ENCODE data around the gene GDNF. TPM values are rescaled to one million over a fixed set of nuclear protein-coding genes. Genes with fewer than 3 reads are reported as not detected.

GDNF gene
- total RNA-seq, 1 donor from 2014 or later, result not detected

GRCh38 chr5:37772255-37772654 lies 67.6 kb downstream of the GDNF start:
- peaks cover 4% of the 10 kb centered on the region for H3K27me3 Mint-ChIP-seq
- H3K4me1 Mint-ChIP-seq, result no peaks in the 10 kb centered on the region
- DNase-seq (no peak), ATAC-seq (ENCODE audit: low read depth) (no peak)
- no peaks in the 10 kb centered on the region for H3K36me3 Mint-ChIP-seq (ENCODE audit: low read depth)
- no peak overlapping the region for H3K4me3 Mint-ChIP-seq
- H3K9me3 Mint-ChIP-seq, result peaks cover 5% of the 10 kb centered on the region
- ChIA-PET CTCF (no interaction called here), POLR2A (no interaction called here)
- no peak for TF ChIP-seq CTCF (IDR thresholded peaks at IDR 0.05)
- no peak overlapping the region for H3K27ac Mint-ChIP-seq
- intact Hi-C loops (cut with micrococcal nuclease), result no loop called here

GRCh38 chr5:37771731-37772130 lies 68.1 kb downstream of the GDNF start:
- TF ChIP-seq CTCF (IDR thresholded peaks at IDR 0.05), result no peak
- Mint-ChIP-seq H3K4me3 (no peak overlapping the region), H3K27ac (no peak overlapping the region), H3K4me1 (no peaks in the 10 kb centered on the region), H3K9me3 (peaks cover 5% of the 10 kb centered on the region), H3K36me3 (ENCODE audit: low read depth) (no peaks in the 10 kb centered on the region), H3K27me3 (peaks cover 4% of the 10 kb centered on the region)
- CTCF ChIA-PET, result no interaction called here
- ATAC-seq (ENCODE audit: low read depth), result no peak
- intact Hi-C loops (cut with micrococcal nuclease), result no loop called here
- POLR2A ChIA-PET, result no interaction called here
- no peak for DNase-seq

GRCh38 chr5:37771203-37771611 lies 68.6 kb downstream of the GDNF start:
- POLR2A ChIA-PET, result no interaction called here
- CTCF ChIA-PET, result no interaction called here
- no peak for DNase-seq
- Mint-ChIP-seq H3K27me3 (peaks cover 4% of the 10 kb centered on the region), H3K4me1 (no peaks in the 10 kb centered on the region), H3K9me3 (peaks cover 5% of the 10 kb centered on the region), H3K27ac (no peak overlapping the region), H3K4me3 (no peak overlapping the region), H3K36me3 (ENCODE audit: low read depth) (no peaks in the 10 kb centered on the region)
- TF ChIP-seq CTCF (IDR thresholded peaks at IDR 0.05), result no peak
- intact Hi-C loops (cut with micrococcal nuclease), result no loop called here
- no peak for ATAC-seq (ENCODE audit: low read depth)

GRCh38 chr5:37770786-37771185 lies 69.1 kb downstream of the GDNF start:
- no peak for DNase-seq
- Mint-ChIP-seq H3K9me3 (peaks cover 3% of the 10 kb centered on the region), H3K27me3 (peaks cover 4% of the 10 kb centered on the region), H3K4me1 (no peaks in the 10 kb centered on the region), H3K27ac (no peak overlapping the region), H3K36me3 (ENCODE audit: low read depth) (no peaks in the 10 kb centered on the region), H3K4me3 (no peak overlapping the region)
- TF ChIP-seq CTCF (IDR thresholded peaks at IDR 0.05), result no peak
- POLR2A ChIA-PET, result no interaction called here
- CTCF ChIA-PET, result no interaction called here
- intact Hi-C loops (cut with micrococcal nuclease), result no loop called here
- no peak for ATAC-seq (ENCODE audit: low read depth)

GRCh38 chr5:37769840-37770239 lies 70.0 kb downstream of the GDNF start:
- TF ChIP-seq CTCF (IDR thresholded peaks at IDR 0.05), result no peak
- ChIA-PET CTCF (no interaction called here), POLR2A (no interaction called here)
- Mint-ChIP-seq H3K36me3 (ENCODE audit: low read depth) (no peaks in the 10 kb centered on the region), H3K27ac (no peak overlapping the region), H3K9me3 (no peaks in the 10 kb centered on the region), H3K4me1 (no peaks in the 10 kb centered on the region), H3K27me3 (peaks cover 4% of the 10 kb centered on the region), H3K4me3 (no peak overlapping the region)
- no peak for DNase-seq
- intact Hi-C loops (cut with micrococcal nuclease), result no loop called here
- ATAC-seq (ENCODE audit: low read depth), result no peak

All from activated B cell treated with CpG ODN at 0.5 μM for 24 hours (primary cell).